VCaP (cell line): Measurements from ENCODE around the gene RPS10.

ENCODE experiments used
- H3K27ac ChIP-seq: fragments of 450-650 bp; 2 replicates; pipeline ENCODE4 v1.5.1; 2017
- CTCF ChIP-seq: fragments of 450-650 bp; conservative IDR thresholded peaks from 2 replicates; pipeline ENCODE4 v1.5.1; 2017; ENCODE audit warnings: mild to moderate bottlenecking, moderate library complexity

Gene RPS10

GRCh38 chr6:34447386-34447785 is 21.5 kb upstream of the RPS10 start:
- no peak for TF ChIP-seq CTCF

DNA sequence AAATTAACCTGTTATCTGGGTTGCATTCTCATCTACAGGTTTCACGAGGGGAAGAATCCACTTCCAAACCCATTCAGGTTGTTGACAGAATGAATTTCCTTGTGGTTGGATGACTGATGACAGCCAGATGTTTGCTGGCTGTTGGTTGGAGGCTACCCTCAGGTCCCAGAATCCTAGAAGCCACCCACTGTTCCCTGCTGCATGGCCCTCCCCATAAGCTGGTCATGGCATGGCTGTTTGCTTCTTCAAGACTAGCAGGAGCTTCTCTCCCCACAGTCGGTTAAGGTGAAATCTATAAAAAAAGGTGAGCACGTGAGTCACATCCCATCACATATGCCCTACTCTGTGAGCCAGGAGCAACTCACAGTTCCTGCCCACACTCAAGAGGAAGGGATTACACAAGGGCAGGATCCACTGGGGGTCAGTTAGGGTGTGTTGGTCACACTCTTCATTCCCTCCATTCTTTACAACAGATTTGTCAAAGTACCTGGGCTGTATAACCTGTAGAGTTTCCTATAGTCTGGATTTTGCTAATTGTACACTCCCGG is 19.5 kb upstream of the RPS10 start:
- no peak overlapping the region for H3K27ac ChIP-seq
- no peak for TF ChIP-seq CTCF

More at GRCh38 chr6:34447386-34447785, 21.5 kb upstream of the RPS10 start:
- H3K27ac ChIP-seq = no peak overlapping the region

- TF ChIP-seq CTCF = no peak
Measured at GRCh38 chr6:34441526-34441925, 15.7 kb upstream of the RPS10 start.

GRCh38 chr6:34439442-34439841 is 13.6 kb upstream of the RPS10 start:
- TF ChIP-seq CTCF = no peak
- no peak overlapping the region for H3K27ac ChIP-seq

More at GRCh38 chr6:34441526-34441925, 15.7 kb upstream of the RPS10 start:
- H3K27ac ChIP-seq = no peak overlapping the region

DNA sequence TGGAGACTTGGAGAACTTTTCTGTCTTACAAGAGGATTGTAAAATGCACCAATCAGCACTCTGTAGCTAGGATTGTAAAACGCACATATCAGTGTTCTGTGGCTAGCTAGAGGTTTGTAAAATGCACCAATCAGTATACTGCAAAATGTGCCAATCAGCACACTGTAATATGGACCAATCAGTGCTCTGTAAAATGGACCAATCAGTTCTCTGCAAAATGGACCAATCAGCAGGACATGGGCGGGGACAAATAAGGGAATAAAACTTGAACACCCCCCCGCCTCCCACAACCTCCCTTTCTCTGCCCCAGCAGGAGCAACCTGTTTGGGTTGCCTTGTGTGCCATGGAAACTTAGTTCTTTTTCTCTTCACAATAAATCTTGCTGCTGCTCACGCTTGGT is 12.8 kb upstream of the RPS10 start:
- H3K27ac ChIP-seq = no peak overlapping the region
- TF ChIP-seq CTCF = no peak

GRCh38 chr6:34437644-34437970 is 11.7 kb upstream of the RPS10 start:
- H3K27ac ChIP-seq = no peak overlapping the region
- no peak for TF ChIP-seq CTCF

DNA sequence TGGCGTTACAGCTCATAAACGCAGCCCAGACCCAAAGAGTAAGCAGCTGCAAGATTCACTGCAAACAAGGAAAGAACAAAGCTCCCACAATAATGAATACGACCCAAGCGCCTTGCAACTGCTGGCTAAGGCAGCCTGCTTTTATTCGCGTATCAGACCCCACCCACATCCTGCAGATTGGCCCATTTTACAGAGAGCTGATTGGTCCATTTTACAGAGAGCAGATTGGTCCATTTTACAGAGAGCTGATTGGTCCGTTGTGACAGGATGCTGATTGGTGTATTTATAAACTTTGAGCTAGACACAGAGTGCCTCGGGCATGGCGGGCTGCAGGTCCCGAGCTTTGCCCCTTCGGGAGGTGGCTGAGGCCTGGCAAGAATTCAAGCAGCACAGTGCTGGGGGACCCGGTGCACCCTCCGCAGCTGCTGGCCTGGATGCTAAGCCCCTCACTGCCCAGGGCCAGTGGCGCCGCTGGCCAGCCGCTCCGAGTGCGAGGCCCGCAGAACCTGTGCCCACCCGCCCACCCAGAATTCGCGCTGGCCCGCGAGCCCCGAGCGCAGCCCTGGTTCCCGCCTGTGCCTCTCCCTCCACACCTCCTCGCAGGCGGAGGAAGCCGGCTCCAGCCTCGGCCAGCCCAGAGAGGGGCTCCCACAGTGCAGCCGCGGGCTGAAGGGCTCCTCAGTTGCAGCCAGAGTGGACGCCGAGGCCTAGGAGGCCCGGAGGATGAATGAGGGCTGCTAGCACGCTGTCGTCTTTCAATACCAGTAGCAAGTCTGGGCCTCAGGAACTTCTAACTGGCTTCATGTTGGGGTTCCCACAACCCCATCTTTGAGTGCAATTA is 11.2 kb upstream of the RPS10 start:
- TF ChIP-seq CTCF = no peak
- H3K27ac ChIP-seq = no peak overlapping the region
